WERI-Rb-1 (cell line): ENCODE results near the gene CTNNA3.

Experiments used
- DNase-seq: peaks from one replicate; pipeline ENCODE4 v3.0.0-alpha.2; 2020
- H3K27ac ChIP-seq: fragments of 250-450 bp; sonication (Bioruptor Pico); 2 replicates; pipeline ENCODE4 v1.5.1; 2020; ENCODE audit warnings: mild to moderate bottlenecking, moderate library complexity
- H3K27me3 ChIP-seq: fragments of 250-450 bp; sonication (Bioruptor Pico); 2 replicates; pipeline ENCODE4 v1.5.1; 2021; ENCODE audit warnings: mild to moderate bottlenecking, low read depth, moderate library complexity; ENCODE audit not compliant: insufficient read depth, severe bottlenecking
- H3K36me3 ChIP-seq: fragments of 250-450 bp; sonication (Bioruptor Pico); 2 replicates; pipeline ENCODE4 v1.5.1; 2020; ENCODE audit warnings: mild to moderate bottlenecking, moderate library complexity
- H3K4me3 ChIP-seq: 2 replicates; pipeline ENCODE4 v1.5.1; 2011; ENCODE audit warnings: low read depth, mild to moderate bottlenecking, control low read depth, low read length
- H3K9me3 ChIP-seq: fragments of 250-450 bp; sonication (Bioruptor Pico); 2 replicates; pipeline ENCODE4 v1.5.1; 2021; ENCODE audit warnings: mild to moderate bottlenecking, moderate library complexity; ENCODE audit not compliant: severe bottlenecking
- CTCF ChIP-seq: IDR thresholded peaks from 2 replicates; pipeline ENCODE4 v1.5.1; 2011; ENCODE audit warnings: low read depth, mild to moderate bottlenecking, control low read depth, inconsistent platforms, low read length

The CTNNA3 gene

DNA sequence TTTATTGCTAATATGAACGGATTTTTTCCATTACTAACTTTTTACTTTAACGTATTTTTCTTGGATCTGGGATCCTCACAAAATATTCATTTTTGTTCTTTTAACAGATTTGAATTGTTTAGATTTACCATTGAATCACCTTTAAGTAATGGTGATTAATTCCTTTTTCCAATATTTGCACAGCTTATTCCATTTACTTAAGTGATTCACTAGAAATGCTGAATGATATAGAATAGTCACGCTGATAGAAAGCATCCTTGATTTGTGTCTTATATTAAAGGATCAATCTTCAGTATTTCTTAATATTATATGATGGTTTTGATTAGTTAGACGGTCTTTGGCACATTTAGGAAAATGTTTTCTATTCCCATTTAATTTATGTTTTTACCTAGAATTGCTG is 886.6 kb downstream of the CTNNA3 start:
- Histone ChIP-seq H3K9me3 (no peaks in the 10 kb centered on the region), H3K27ac (no peak overlapping the region), H3K36me3 (no peaks in the 10 kb centered on the region), H3K27me3 (no peaks in the 10 kb centered on the region), H3K4me3 (no peak overlapping the region)
- DNase-seq, result no peak
- TF ChIP-seq CTCF, result no peak

GRCh38 chr10:66805612-66806011 is 890.4 kb downstream of the CTNNA3 start:
- TF ChIP-seq CTCF, result no peak
- Histone ChIP-seq H3K27ac (no peak overlapping the region), H3K4me3 (no peak overlapping the region), H3K9me3 (no peaks in the 10 kb centered on the region), H3K36me3 (no peaks in the 10 kb centered on the region), H3K27me3 (no peaks in the 10 kb centered on the region)
- no peak for DNase-seq

- Histone ChIP-seq H3K9me3 (no peaks in the 10 kb centered on the region), H3K27me3 (no peaks in the 10 kb centered on the region), H3K27ac (no peak overlapping the region), H3K4me3 (no peak overlapping the region), H3K36me3 (no peaks in the 10 kb centered on the region)
- no peak for TF ChIP-seq CTCF
- no peak for DNase-seq
These were observed 891.0 kb downstream of the CTNNA3 start for GRCh38 chr10:66804962-66805361.

- no peak for DNase-seq
- Histone ChIP-seq H3K9me3 (no peaks in the 10 kb centered on the region), H3K36me3 (no peaks in the 10 kb centered on the region), H3K4me3 (no peak overlapping the region), H3K27ac (no peak overlapping the region), H3K27me3 (no peaks in the 10 kb centered on the region)
- TF ChIP-seq CTCF, result no peak
These were observed 892.8 kb downstream of the CTNNA3 start for GRCh38 chr10:66803174-66803573.

GRCh38 chr10:66799474-66799873 is 896.5 kb downstream of the CTNNA3 start:
- Histone ChIP-seq H3K9me3 (no peaks in the 10 kb centered on the region), H3K27me3 (no peaks in the 10 kb centered on the region), H3K36me3 (no peaks in the 10 kb centered on the region), H3K27ac (no peak overlapping the region), H3K4me3 (no peak overlapping the region)
- no peak for DNase-seq
- TF ChIP-seq CTCF, result no peak

DNA sequence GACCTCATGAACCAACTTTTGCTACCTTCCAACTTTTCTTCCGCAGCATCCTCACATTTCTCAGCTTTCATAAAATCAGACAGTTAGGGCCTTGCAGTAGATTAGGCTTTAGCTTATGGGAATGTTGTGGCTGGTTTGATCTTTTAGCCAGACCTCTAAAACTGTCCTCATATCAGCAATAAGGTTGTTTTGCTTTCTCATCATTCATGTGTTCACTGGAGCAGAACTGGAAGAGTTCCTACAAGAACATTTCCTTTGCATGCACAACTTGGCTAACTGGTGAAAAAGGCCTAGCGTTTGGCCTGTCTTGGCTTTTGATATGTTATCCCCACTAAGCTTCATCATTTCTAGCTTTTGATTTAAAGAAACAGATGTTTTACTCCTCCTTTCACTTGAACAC is 900.1 kb downstream of the CTNNA3 start:
- no peak for DNase-seq
- no peaks in the 10 kb centered on the region for H3K36me3 ChIP-seq
- TF ChIP-seq CTCF, result no peak
- no peak overlapping the region for H3K27ac ChIP-seq
- no peaks in the 10 kb centered on the region for H3K27me3 ChIP-seq
- no peaks in the 10 kb centered on the region for H3K9me3 ChIP-seq
- H3K4me3 ChIP-seq, result no peak overlapping the region
